OCI-M1 (cell line): ENCODE data around the gene BOLL.
"Not testable (repeated sequence)": the region's sequence is repeated elsewhere in the genome, so short reads cannot be mapped to it uniquely, and the experiment has no call there.

Experiments
- DNase-seq: peaks from one replicate; lab custom pipeline; 2025; lab: John Stamatoyannopoulos, UW

Gene BOLL

DNA sequence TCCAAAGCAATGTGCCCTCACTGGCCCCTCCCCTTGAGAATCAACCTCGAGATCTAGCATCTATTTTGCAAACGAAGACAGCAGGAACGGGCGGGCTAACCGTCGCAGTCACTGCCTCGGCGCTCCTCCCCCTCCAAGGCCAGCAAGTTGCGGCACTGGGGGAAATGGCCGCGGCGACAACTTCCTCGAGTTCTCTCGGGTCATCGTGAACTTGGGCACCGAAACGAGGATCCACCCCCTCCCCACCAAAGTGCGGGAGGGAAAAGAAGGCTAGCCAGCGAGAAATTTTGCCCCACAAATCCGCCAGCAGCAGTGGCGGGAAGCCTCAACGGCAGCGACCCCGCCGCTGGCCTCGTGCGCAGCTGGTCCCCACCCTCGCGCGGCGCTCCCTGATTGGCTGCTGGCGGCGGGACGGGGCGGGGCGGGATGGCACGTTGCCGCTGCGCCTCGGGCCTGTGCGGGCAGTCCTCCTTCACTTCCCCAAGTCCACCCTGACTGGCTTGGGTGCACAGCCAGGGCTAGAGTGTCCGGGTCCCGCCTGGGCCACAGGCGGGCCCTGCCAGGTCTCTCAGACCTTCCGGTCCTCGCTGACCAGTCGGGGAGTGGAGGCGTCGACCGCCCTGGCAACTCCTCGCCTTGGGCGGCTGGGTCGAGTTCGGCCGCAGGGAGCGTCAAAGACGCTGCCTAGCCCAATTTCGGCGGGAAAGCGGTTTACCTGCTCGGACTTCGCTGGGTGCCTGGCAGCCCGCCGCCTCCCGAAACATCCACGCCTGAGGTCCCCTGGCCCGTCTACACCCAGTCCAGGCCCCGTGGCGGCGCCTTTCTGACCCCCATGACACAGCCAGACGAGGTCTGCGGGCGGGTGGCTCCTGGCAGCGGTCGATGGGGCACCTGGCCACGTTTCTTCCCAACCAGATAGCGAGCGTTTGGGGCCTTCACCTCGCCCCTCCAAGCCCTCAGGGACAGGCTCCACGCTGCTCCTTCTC lies at the start of gene BOLL:
TSS of gene BOLL (minus strand) at position 364 of the 986 bp plus-strand sequence. CDS start 3,469 bp downstream, outside the sequence.
- no peak for DNase-seq

GRCh38 chr2:197834771-197835170 lies 49.7 kb upstream of the BOLL start:
- not testable (repeated sequence) for DNase-seq

- DNase-seq = no peak
These were observed 43.5 kb upstream of the BOLL start for GRCh38 chr2:197828464-197829135.

DNA sequence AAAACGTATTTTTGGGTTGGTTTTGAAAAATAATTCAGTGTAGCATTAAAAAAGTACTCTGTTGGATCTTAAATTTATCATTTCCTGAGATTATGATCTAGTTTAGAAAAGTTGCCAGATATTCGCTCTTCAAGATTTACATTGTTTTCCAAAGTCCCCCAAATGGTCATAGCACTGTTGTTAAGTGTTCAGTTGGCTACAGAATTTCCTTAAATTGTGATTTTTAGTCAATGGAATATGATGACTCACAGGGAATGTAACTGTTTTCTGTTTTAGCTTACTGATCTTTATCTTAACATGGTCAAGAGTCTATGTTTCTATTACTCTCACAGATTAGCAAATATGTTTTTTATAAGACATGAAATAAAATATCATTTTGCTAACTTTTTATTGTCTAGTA lies 42.5 kb upstream of the BOLL start:
- no peak for DNase-seq

DNA sequence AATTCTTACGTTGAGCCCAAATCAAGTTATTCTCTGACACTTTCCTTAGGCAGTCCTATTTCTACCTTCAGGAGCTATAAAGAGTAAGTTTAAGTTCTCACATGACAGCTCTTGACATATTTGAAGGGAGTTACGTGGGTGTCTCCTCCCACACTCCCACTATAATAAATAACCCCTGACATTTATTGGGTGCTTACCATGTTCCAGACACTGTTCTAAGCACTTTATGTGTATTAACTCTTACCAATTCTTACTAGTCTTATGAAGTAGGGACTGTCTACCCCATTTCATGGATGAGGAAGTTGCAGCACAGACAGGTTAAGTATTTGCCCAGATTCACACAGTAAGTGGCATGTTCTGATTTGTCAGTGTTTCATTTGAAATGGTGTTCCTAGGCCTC lies 37.2 kb upstream of the BOLL start:
- DNase-seq = no peak

- peak; percentile 52 for DNase-seq
These were observed 36.6 kb upstream of the BOLL start for GRCh38 chr2:197821550-197822289.

DNA sequence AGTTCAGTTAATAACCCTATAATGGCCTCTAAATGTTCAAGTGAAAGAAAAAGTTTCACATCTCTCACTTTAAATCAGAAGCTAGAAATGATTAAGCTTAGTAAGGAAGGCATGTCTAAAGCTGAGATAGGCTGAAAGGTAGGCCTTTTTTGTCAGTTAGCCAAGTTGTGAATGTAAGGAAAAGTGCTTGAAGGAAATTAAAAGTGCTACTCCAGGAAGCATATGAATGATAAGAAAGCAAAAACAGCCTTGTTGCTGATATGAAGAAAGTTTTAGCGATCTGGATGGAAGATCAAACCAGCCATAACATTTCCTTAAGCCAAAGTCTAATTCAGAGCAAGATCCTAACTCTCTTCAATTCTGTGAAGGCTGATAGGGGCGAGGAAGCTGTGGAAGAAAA lies 29.4 kb upstream of the BOLL start:
- no peak for DNase-seq

DNA sequence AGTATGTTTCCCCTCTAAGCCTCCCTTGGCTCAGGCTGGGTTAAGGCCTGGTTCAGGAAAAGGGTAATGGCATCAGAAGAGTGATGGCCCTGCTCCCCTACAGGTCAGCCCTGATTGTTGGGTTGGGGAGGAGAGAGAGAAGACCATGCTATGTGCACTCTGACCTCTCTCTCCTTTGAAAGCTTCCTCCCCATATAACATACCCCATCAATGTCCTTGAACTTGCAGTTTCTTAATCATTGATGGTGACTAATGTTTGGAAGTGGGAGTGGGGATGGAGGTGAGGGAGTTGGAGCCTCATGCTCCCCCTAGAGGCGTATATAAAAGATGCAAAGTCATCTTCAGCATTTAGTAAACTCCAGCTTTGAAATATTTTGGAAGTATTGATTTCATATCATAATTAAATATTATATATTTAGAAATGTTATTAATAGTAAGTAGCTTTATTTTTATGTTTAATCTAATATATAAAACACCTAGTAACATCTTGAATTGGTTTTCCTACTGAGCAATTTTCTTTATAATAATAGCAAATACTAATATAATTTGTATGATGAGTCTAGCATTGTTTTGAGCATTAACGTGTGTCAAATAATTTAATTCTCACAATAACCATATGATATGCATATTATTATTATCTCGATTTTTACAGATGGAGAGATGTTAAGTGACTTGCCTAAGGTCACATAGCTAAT lies 28.1 kb upstream of the BOLL start:
- peak; percentile 55 for DNase-seq

GRCh38 chr2:197810491-197810890 lies 25.4 kb upstream of the BOLL start:
- DNase-seq = no peak

DNA sequence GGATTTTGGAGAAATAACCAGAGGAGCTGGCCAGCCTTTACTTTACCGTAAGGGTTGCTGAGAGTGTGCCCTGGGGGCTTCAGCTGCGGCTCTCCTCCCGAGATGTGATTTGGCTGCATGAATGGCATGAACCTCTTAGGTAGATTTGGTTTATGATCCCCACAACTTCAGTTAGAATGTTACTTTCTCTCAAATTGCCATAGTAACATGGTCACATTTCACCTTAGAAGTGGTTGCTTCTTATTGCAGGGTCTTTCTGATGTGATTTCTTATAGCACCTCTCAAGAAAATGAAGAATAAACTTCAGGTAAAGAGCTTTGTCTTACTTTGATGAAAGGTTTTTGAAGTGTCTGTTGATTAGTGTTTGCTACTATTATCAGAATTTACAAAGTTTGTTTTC lies 24.9 kb upstream of the BOLL start:
- no peak for DNase-seq

GRCh38 chr2:197809064-197809463 lies 23.9 kb upstream of the BOLL start:
- DNase-seq = no peak

- DNase-seq = no peak
These were observed 20.9 kb upstream of the BOLL start for GRCh38 chr2:197805715-197806633.

- no peak for DNase-seq
These were observed 19.9 kb upstream of the BOLL start for GRCh38 chr2:197804758-197805714.

DNA sequence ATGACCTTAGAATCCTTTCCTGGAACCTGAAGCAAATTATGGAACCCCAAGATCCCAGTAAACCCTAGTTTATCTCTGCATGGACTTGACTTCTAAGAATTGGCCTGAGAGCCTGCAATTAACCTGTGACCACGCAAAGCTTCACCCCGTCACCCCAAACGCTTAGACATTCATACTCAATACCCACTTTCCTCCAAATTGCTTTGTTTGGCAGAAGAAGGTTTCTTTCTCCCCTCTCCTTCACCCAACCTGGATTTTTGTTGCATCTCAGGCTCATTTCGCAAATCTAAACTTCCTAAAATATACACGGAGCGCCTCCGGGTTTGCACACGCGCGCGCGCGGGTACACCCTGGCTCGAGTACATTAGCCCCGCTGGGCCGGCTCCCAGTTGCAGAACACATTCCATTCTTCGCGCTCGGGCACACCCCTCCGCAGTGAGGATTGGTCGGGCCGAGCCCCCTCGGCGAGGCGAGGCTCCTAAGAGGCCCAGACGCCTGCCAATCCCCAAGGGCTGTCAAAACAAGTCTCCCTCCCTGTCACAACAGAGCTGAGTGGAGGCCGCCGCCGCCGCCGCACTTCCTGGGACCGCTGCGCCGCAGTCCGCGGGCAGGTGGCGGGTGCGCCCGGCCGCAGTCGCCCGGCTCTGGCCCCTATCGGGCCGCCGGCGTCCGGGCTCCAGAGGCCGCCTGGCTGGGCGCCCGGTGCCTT lies 19.1 kb upstream of the BOLL start, which contains the start of gene PLCL1:
TSS of gene PLCL1 (plus strand) at position 545 of the 709 bp plus-strand sequence.
- DNase-seq = peak; percentile 92

- DNase-seq = peak; percentile 79
These were observed 17.9 kb upstream of the BOLL start for GRCh38 chr2:197803033-197803444.

DNA sequence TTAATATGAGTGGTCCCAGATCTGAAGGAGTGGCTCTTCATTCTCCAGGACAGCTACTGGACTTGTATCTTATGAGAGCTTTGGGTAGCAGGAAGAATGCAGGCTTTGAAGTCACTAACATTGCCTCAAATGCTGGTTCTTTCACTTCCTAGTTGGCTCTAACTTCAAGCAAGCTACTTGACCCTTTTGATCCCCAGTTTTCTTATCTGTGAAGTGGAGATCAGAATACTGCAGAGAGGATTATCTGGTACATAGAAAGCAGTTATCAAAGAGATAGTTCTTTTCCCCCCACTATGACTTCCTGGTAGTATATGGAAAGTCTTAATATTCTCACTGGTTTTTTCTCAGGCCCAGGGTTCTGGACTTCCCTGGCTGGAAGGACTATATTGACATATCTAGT lies 15.9 kb upstream of the BOLL start:
- no peak for DNase-seq

- DNase-seq = no peak
These were observed 15.0 kb upstream of the BOLL start for GRCh38 chr2:197800091-197800490.

DNA sequence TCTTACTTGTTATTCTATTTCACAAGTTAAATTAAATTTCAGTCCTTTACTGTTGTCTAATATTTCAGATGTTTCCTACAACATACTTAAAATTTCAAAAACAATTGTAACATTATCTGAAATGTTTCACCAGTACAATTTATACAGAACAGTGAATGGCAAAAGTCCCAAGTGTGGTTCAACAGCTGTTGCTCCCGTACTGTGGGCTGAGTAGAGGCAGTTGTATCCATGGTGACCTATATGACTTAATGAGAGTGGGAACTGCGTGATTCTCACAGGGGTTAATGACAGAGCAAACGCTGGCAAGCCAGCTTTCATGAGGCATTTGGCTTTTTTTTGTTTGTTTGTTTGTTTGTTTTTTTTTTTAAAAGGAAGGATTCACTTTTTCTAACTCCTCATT lies 13.9 kb upstream of the BOLL start:
- DNase-seq = no peak

- DNase-seq = no peak
These were observed 13.1 kb upstream of the BOLL start for GRCh38 chr2:197798187-197798586.
